Gastrocnemius medialis (tissue), 4 donors: ENCODE data around the gene RAD51B. TPM values are rescaled to one million over a fixed set of nuclear protein-coding genes. Genes with fewer than 3 reads are reported as not detected.

Source experiments
- ATAC-seq, 2 donors: fragments of 150-250 bp; one replicate each; pipeline ENCODE4 v1.9.1; 2016
- DNase-seq, 2 donors: peaks; one replicate each; pipeline ENCODE4 v3.0.0-alpha.2; 2019
- H3K27ac ChIP-seq, 4 donors: fragments of 200-600 bp; sonication (generic); 1 replicate in 1 of 4; 2 replicates in 3 of 4; pipeline ENCODE4 v1.5.1; 2016 to 2018; ENCODE audit warnings: mild to moderate bottlenecking in 2 of 4, moderate library complexity in 1 of 4
- H3K27me3 ChIP-seq, 3 donors: fragments of 200-600 bp; sonication (generic) in 2 of 3; 1 replicate in 1 of 3; 2 replicates in 2 of 3; pipeline versions ENCODE4 v1.5.1 to v1.6.0; 2016 to 2019; ENCODE audit warnings: mild to moderate bottlenecking in 1 of 3, moderate library complexity in 1 of 3
- H3K36me3 ChIP-seq, 2 donors: fragments of 200-600 bp; sonication (generic) in 1 of 2; one replicate each; pipeline ENCODE4 v1.5.1; 2017 to 2018
- H3K4me1 ChIP-seq, 2 donors: fragments of 200-600 bp; sonication (generic) in 1 of 2; one replicate each; pipeline ENCODE4 v1.5.1; 2016 to 2017; ENCODE audit warnings: mild to moderate bottlenecking in 2 of 2
- H3K4me3 ChIP-seq, 4 donors: fragments of 200-600 bp; sonication (generic) in 3 of 4; 1 replicate in 1 of 4; 2 replicates in 3 of 4; pipeline ENCODE4 v1.5.1; 2016 to 2019; ENCODE audit warnings: mild to moderate bottlenecking in 2 of 4
- H3K9me3 ChIP-seq, 3 donors: fragments of 200-600 bp; sonication (generic) in 2 of 3; 1 replicate in 1 of 3; 2 replicates in 2 of 3; pipeline ENCODE4 v1.5.1; 2016 to 2019
- CTCF ChIP-seq, 5 experiments: fragments of 450-650 bp in 3 of 5; fragments of 200-600 bp in 2 of 5; sonication (generic) in 2 of 5; IDR thresholded peaks in 4 of 5; conservative IDR thresholded peaks in 1 of 5; 1 replicate in 4 of 5; 2 replicates in 1 of 5; pipeline ENCODE4 v1.5.1; 2016 to 2019; ENCODE audit warnings: antibody characterized with exemption in 5 of 5, mild to moderate bottlenecking in 3 of 5, moderate library complexity in 3 of 5
- POLR2A ChIP-seq, 2 donors: fragments of 450-650 bp; IDR thresholded peaks; one replicate each; pipeline ENCODE4 v1.6.1; 2017; ENCODE audit warnings: antibody characterized with exemption in 2 of 2, mild to moderate bottlenecking in 2 of 2, moderate library complexity in 2 of 2
- in situ Hi-C, 4 donors: fragments of 200-750 bp; cut with MboI; loops; one replicate each; pipeline versions ENCODE4 v1.15.0 to v1.8.0; 2017; ENCODE audit warnings: low sequenced_read_pairs in 4 of 4
- intact Hi-C: fragments of 100-400 bp; cut with DNase I; formaldehyde crosslinking; loops from one replicate; pipeline ENCODE4 v1.15.1; 2023; ENCODE audit warnings: low total_unique reads
- total RNA-seq, 4 donors: library from RNA; depleted of rRNA; stranded (reverse); fragments of >200 nt; gene quantifications; one replicate each; pipeline versions ENCODE4 v1.1.0 to v1.2.3, GENCODE V29; 2016

Gene RAD51B
- total RNA-seq, 4 donors from 2014 or later = 1.6 to 3.3 (median 2.4) TPM

GRCh38 chr14:68159701-68160633 lies 340.4 kb downstream of the RAD51B start:
- intact Hi-C loops = no loop called here
- Histone ChIP-seq H3K9me3 (no peaks in the 10 kb centered on the region), H3K27ac (no peak overlapping the region), H3K27me3 (no peaks in the 10 kb centered on the region), H3K36me3 (no peaks in the 10 kb centered on the region), H3K4me3 (no peak overlapping the region), H3K4me1 (peaks cover 9 to 19% of the 10 kb centered on the region in 2 donors)
- no peak for DNase-seq
- TF ChIP-seq CTCF (IDR thresholded peaks at IDR 0.05 in 4 of 5, conservative IDR thresholded peaks at IDR 0.05 in 1 of 5) (no peak), POLR2A (IDR thresholded peaks at IDR 0.05) (no peak)
- in situ Hi-C loops = no loop called here
- no peak for ATAC-seq

GRCh38 chr14:68160779-68161546 lies 341.4 kb downstream of the RAD51B start:
- DNase-seq (no peak), ATAC-seq (no peak)
- intact Hi-C loops (no loop called here), in situ Hi-C loops (no loop called here)
- no peak overlapping the region for H3K4me3 ChIP-seq
- no peaks in the 10 kb centered on the region for H3K36me3 ChIP-seq
- no peak for TF ChIP-seq POLR2A (IDR thresholded peaks at IDR 0.05)
- TF ChIP-seq CTCF (IDR thresholded peaks at IDR 0.05 in 4 of 5, conservative IDR thresholded peaks at IDR 0.05 in 1 of 5) = no peak
- no peaks in the 10 kb centered on the region for H3K27me3 ChIP-seq
- H3K4me1 ChIP-seq = peaks cover 9 to 19% of the 10 kb centered on the region in 2 donors
- no peak overlapping the region for H3K27ac ChIP-seq
- no peaks in the 10 kb centered on the region for H3K9me3 ChIP-seq

DNA sequence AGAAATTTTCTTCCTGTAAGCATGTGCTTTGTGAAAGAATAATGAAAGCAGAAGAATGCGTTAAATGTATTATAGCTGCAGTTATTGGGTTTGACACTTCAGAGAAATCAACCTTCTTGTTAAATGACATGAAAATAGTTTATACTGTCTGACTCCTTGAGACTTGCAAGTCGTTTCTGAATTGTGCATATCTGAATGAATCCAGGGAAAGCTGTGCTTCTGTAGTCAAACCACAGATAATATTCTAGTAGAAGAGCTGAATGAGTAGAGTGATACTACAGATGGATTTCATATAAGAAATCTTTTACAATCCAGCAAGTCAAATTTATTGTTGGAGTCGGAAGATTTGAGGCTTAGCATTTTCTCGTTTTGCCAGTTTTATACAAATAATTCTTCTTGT lies 343.3 kb downstream of the RAD51B start:
- H3K27me3 ChIP-seq = no peaks in the 10 kb centered on the region
- H3K27ac ChIP-seq = no peak overlapping the region
- DNase-seq (no peak), ATAC-seq (no peak)
- H3K36me3 ChIP-seq = no peaks in the 10 kb centered on the region
- in situ Hi-C loops = no loop called here
- TF ChIP-seq POLR2A (IDR thresholded peaks at IDR 0.05) (no peak), CTCF (IDR thresholded peaks at IDR 0.05 in 4 of 5, conservative IDR thresholded peaks at IDR 0.05 in 1 of 5) (no peak)
- H3K4me3 ChIP-seq = no peak overlapping the region
- intact Hi-C loops = no loop called here
- no peaks in the 10 kb centered on the region for H3K9me3 ChIP-seq
- peaks cover 6 to 16% of the 10 kb centered on the region in 2 donors for H3K4me1 ChIP-seq

- DNase-seq (no peak), ATAC-seq (no peak)
- Histone ChIP-seq H3K4me1 (peaks cover 0 to 5% of the 10 kb centered on the region in 2 donors), H3K9me3 (no peaks in the 10 kb centered on the region), H3K36me3 (no peaks in the 10 kb centered on the region), H3K27me3 (no peaks in the 10 kb centered on the region), H3K27ac (no peak overlapping the region), H3K4me3 (no peak overlapping the region)
- TF ChIP-seq POLR2A (IDR thresholded peaks at IDR 0.05) (no peak), CTCF (IDR thresholded peaks at IDR 0.05 in 4 of 5, conservative IDR thresholded peaks at IDR 0.05 in 1 of 5) (no peak)
- in situ Hi-C loops = no loop called here
- intact Hi-C loops = no loop called here
These were observed 345.1 kb downstream of the RAD51B start for GRCh38 chr14:68164711-68165113.
